Measurements from ENCODE around the gene SLC9A9.

SLC9A9 gene

DNA sequence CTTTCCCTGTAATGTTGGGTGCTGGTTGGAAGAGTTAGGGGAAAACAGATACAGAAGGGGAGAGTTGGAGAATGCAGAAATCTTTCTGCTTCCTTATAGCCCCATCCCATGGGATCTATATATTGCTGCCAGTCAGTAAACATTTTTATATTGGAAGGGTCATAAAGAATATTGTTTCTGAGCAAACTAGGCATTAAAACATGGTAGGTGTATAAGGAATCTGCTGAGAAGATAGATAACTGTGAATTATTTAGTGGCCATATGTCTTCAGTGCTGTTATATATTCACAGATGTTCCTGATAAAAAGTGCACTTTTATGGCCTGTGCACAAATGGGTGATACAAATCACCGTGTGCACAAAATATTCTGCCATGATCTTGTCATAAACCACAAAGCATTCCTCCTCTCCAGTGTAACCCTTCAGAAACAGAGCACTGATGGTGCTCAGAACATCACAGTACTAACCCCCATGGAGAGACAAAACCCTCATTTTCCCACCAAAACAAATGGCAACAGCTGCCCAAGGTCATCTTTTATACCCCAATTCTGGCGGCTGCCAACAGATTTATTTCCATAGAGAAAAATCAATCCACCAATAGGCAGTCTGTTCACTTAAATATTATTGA, 269.3 kb downstream of the SLC9A9 start:
- TF ChIP-seq, protein P1, sequence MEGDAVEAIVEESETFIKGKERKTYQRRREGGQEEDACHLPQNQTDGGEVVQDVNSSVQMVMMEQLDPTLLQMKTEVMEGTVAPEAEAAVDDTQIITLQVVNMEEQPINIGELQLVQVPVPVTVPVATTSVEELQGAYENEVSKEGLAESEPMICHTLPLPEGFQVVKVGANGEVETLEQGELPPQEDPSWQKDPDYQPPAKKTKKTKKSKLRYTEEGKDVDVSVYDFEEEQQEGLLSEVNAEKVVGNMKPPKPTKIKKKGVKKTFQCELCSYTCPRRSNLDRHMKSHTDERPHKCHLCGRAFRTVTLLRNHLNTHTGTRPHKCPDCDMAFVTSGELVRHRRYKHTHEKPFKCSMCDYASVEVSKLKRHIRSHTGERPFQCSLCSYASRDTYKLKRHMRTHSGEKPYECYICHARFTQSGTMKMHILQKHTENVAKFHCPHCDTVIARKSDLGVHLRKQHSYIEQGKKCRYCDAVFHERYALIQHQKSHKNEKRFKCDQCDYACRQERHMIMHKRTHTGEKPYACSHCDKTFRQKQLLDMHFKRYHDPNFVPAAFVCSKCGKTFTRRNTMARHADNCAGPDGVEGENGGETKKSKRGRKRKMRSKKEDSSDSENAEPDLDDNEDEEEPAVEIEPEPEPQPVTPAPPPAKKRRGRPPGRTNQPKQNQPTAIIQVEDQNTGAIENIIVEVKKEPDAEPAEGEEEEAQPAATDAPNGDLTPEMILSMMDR (IDR thresholded peaks at IDR 0.05; ENCODE audit: extremely low read depth, missing control alignments), result no peak
- no peak for DNase-seq (ENCODE audit: low spot score)

- TF ChIP-seq, protein P1 (IDR thresholded peaks at IDR 0.05; ENCODE audit: extremely low read depth, missing control alignments), result no peak
- no peak for DNase-seq (ENCODE audit: low spot score)
Measured at GRCh38 chr3:143576568-143577270, 271.5 kb downstream of the SLC9A9 start.

- TF ChIP-seq, protein P1 (IDR thresholded peaks at IDR 0.05; ENCODE audit: extremely low read depth, missing control alignments), result no peak
- no peak for DNase-seq (ENCODE audit: low spot score)
Measured at GRCh38 chr3:143574933-143575332, 273.3 kb downstream of the SLC9A9 start.

DNA sequence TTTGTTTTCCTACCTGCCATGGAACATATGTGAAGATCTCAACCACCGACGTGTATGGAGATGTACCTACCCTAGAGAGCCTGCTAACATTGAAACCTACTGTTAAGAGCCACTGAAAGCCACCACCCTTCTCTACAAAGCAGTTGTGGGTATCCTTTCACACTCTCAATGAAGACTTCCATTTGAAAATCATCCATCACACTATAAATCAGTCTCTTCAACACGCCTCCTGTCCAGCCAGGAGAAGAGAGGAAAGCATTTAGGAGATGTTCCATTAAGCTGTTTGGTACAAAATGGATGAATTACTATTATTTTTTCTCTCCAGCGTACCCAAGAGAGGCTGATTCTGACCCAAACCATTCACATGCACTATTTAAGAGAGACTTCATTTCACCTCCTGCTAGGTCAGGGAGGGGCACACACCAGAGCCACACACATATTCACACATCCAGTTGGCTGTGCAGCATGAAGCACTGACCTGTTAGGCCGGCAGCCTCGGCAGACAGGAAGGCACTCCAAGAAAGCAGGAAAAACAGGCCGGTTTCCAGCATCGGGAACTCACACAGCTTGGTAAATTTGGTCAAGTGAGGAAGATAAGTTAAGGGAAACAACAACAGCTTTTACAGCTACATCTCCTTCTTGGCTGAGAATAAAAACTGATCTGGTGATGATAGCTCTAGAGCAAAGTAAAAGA, 274.5 kb downstream of the SLC9A9 start:
- TF ChIP-seq, protein P1 (IDR thresholded peaks at IDR 0.05; ENCODE audit: extremely low read depth, missing control alignments), result no peak
- DNase-seq (ENCODE audit: low spot score), result no peak

GRCh38 chr3:143571548-143571947, 276.7 kb downstream of the SLC9A9 start:
- TF ChIP-seq, protein P1 (IDR thresholded peaks at IDR 0.05; ENCODE audit: extremely low read depth, missing control alignments), result no peak

GRCh38 chr3:143567823-143568222, 280.4 kb downstream of the SLC9A9 start:
- TF ChIP-seq, protein P1 (IDR thresholded peaks at IDR 0.05; ENCODE audit: extremely low read depth, missing control alignments), result no peak
- DNase-seq (ENCODE audit: low spot score), result no peak

More at GRCh38 chr3:143571548-143571947, 276.7 kb downstream of the SLC9A9 start:
- DNase-seq (ENCODE audit: low spot score), result no peak

DNA sequence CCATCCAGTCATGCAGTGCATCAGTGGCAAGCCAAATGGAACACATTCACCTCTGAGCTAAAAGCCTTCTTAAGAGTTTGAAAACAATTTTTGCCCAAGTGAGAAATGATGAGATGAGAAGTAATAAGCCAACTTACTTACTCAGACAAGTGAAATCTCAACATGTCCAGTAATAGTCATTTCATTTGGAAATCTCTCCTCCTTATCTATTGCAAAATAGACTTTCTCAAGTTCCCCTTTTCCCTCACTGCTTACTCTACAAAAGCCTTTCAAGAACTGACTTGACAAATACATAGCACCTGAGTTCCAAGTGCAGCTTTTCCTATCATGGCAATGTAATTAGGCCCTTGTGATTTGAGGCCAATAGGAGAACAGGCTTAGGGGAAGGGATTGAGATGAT, 282.3 kb downstream of the SLC9A9 start:
- DNase-seq (ENCODE audit: low spot score), result no peak
- TF ChIP-seq, protein P1 (IDR thresholded peaks at IDR 0.05; ENCODE audit: extremely low read depth, missing control alignments), result no peak

Measured in GM20000 (cell line).